ENCODE data around the gene MTERF4. TPM values are rescaled to one million over a fixed set of nuclear protein-coding genes. Genes with fewer than 3 reads are reported as not detected.
"Not testable (repeated sequence)": the region's sequence is repeated elsewhere in the genome, so short reads cannot be mapped to it uniquely, and the experiment has no call there.

Gene MTERF4
- total and polyA plus RNA-seq, 12 donors, result 17.4 to 39.2 (median 32.2) TPM

DNA sequence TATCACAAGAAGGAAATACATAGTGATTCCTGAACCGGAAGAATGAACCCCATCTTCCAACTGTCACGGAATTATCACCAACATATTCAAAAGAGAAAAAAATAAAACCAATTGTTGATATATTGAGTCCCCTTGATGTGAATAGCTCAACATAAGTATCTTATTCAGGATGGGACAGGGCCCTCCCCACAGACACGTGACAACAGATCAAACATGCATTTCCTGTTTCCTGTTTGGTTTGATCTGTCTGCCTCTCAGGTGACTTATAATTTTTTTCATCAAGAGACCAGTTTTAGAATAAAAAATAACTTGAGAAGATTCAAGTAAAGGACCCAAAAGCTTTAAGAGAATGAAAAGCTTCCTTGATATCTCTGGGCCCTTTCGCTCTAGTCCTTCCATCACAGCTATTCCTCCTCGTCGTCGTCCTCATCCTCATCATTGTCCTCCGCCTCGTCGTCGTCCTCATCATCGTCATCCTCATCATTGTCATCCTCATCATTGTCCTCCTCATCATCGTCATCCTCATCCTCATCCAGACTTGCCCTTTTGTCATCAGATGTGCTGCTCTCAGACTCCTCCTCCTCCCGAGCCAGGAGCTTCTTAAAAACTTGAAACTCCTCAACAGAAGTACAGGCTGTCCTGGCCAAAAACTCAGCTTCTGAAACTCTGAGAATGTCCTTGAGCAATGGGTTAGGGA, 6.3 kb downstream of the MTERF4 start:
- Histone ChIP-seq H3K36me3 (replicated peaks in 1 of 2) (peaks cover 0 to 77% of the 10 kb centered on the region in 2 donors), H3K27ac (no peak overlapping the region), H3K27me3 (no peaks in the 10 kb centered on the region), H3K9me3 (replicated peaks in 1 of 3) (no peaks in the 10 kb centered on the region), H3K4me3 (no peak overlapping the region), H3K4me1 (replicated peaks in 1 of 2) (peaks cover 0 to 7% of the 10 kb centered on the region in 2 donors)
- peak in 2 of 7 donors; percentile 9 to 30 for DNase-seq
- TF ChIP-seq, protein P1, sequence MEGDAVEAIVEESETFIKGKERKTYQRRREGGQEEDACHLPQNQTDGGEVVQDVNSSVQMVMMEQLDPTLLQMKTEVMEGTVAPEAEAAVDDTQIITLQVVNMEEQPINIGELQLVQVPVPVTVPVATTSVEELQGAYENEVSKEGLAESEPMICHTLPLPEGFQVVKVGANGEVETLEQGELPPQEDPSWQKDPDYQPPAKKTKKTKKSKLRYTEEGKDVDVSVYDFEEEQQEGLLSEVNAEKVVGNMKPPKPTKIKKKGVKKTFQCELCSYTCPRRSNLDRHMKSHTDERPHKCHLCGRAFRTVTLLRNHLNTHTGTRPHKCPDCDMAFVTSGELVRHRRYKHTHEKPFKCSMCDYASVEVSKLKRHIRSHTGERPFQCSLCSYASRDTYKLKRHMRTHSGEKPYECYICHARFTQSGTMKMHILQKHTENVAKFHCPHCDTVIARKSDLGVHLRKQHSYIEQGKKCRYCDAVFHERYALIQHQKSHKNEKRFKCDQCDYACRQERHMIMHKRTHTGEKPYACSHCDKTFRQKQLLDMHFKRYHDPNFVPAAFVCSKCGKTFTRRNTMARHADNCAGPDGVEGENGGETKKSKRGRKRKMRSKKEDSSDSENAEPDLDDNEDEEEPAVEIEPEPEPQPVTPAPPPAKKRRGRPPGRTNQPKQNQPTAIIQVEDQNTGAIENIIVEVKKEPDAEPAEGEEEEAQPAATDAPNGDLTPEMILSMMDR (IDR thresholded peaks at IDR 0.05), result no peak
- TF ChIP-seq POLR2A (IDR thresholded peaks at IDR 0.05), result no peak
- WGBS, 4 donors, result 87 to 89% (median 89%) methylated on average over 14 of the region's 14 CpGs
- intact Hi-C loops (cut with DNase I), result no loop called here

DNA sequence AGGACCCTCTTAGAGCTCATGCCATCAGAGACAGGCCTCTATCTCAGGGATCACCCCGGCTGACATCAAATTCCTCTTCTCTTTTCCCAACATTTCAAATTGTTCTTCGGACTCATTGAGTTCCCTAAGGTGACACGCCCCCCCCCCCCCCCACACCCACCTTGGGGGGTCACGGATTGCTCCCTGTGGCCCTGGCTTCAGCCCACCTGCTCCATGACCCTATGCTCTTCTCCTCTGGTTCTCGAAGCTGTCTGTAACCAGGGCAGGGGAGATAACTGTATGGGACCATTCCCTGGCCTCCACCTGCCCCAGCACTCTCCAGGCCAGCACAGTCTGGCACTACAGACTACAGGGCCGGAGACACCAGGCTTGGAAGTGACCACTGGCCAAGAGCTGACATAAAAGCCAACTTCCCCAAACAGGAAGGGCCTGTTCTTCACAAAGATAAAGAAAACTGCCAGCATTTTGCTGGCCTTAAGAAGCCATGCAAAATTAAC, 7.1 kb downstream of the MTERF4 start:
- Histone ChIP-seq H3K27ac (no peak overlapping the region), H3K36me3 (replicated peaks in 1 of 2) (peaks cover 0 to 80% of the 10 kb centered on the region in 2 donors), H3K4me1 (replicated peaks in 1 of 2) (no peaks in the 10 kb centered on the region), H3K4me3 (no peak overlapping the region), H3K9me3 (replicated peaks in 1 of 3) (no peaks in the 10 kb centered on the region), H3K27me3 (no peaks in the 10 kb centered on the region)
- intact Hi-C loops (cut with DNase I), result no loop called here
- TF ChIP-seq, protein P1 (IDR thresholded peaks at IDR 0.05), result no peak
- TF ChIP-seq POLR2A (IDR thresholded peaks at IDR 0.05), result no peak
- 81 to 88% (median 84%) methylated on average over 4 to 6 of the region's 6 CpGs for WGBS, 4 donors
- DNase-seq, result peak in 2 of 7 donors; percentile 3 to 45

DNA sequence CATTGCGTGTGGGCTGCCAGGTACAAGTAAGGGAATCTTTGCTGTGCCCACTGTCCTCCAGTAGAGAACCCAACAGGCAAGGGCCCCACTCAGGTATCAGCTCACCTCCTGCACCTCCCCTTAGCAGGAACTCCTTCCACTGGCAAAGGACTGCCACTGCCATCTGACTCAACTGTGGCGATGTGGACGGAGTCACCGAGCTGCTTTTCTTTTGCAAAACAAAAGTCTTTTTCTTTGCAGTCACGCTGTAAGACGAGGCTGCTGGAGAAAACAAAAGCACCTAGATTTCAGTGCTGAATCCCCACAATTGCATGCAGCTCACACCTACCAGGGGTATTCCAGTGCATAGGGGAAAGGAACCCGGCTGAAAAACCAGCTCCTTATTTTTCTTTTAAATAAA, 7.9 kb downstream of the MTERF4 start:
- H3K4me3 ChIP-seq, result no peak overlapping the region
- peaks cover 0 to 83% of the 10 kb centered on the region in 2 donors for H3K36me3 ChIP-seq (replicated peaks in 1 of 2)
- H3K9me3 ChIP-seq (replicated peaks in 1 of 3), result no peaks in the 10 kb centered on the region
- H3K27me3 ChIP-seq, result no peaks in the 10 kb centered on the region
- WGBS, 4 donors, result 83 to 95% (median 90%) methylated on average over 7 of the region's 7 CpGs
- no peak for TF ChIP-seq POLR2A (IDR thresholded peaks at IDR 0.05)
- TF ChIP-seq, protein P1 (IDR thresholded peaks at IDR 0.05), result no peak
- DNase-seq, result peak in 2 of 7 donors; percentile 2 to 46
- intact Hi-C loops (cut with DNase I), result no loop called here
- H3K4me1 ChIP-seq (replicated peaks in 1 of 2), result no peaks in the 10 kb centered on the region
- no peak overlapping the region for H3K27ac ChIP-seq

DNA sequence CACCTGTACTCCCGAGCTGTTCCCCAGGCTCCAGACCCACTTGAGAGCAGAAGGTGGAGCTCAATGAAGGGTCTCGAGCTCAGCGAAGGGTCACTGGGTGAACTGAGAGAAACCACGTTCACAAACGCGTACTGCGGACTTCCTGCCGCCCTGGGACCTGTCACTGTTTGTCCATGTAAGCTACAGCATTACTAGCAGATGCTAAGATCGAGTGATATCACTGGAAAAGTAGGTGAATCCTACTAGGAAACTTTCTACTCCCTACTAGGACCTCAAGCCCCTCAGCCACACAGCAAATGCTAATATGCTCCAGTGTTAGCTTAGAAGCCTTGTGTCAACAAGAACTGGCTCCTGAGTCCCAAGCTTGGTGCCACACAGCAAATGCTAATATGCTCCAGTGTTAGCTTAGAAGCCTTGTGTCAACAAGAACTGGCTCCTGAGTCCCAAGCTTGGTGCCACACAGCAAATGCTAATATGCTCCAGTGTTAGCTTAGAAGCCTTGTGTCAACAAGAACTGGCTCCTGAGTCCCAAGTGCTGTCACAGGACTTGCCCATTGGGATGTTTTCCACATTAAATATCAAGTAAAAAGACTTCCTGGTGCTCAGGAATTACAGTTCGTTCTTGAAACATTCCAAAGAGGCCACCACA, 8.8 kb downstream of the MTERF4 start:
- WGBS, 4 donors, result 83 to 85% (median 84%) methylated on average over 10 of the region's 10 CpGs
- H3K27ac ChIP-seq; H3K4me1 ChIP-seq (replicated peaks in 1 of 2); H3K9me3 ChIP-seq (replicated peaks in 1 of 3); H3K27me3 ChIP-seq; intact Hi-C loops (cut with DNase I); H3K4me3 ChIP-seq: not testable (repeated sequence)
- DNase-seq, result peak in 2 of 7 donors; percentile 1 to 45
- peaks cover 0 to 83% of the 10 kb centered on the region in 2 donors for H3K36me3 ChIP-seq (replicated peaks in 1 of 2)
